GM12878 (cell line): ENCODE results near the gene ABCA13.

Source experiments
- BMI1 ChIP-seq: fragments of 450-650 bp; IDR thresholded peaks from 2 replicates; pipeline ENCODE4 v1.6.1; 2016; ENCODE audit warnings: mild to moderate bottlenecking, moderate library complexity, borderline replicate concordance
- CTCF ChIP-seq, 3 experiments: IDR thresholded peaks in 2 of 3; conservative IDR thresholded peaks in 1 of 3; 2 replicates each; pipeline ENCODE4 v1.5.1; 2011; ENCODE audit warnings: low read depth in 3 of 3, low read length in 3 of 3, mild to moderate bottlenecking in 3 of 3, control low read depth in 2 of 3, moderate library complexity in 2 of 3, inconsistent platforms in 1 of 3, mixed read lengths in 1 of 3; ENCODE audit not compliant: control insufficient read depth in 2 of 3, insufficient read depth in 1 of 3; ENCODE audit errors: extremely low read depth in 1 of 3
- EZH2 ChIP-seq: IDR thresholded peaks from 2 replicates; pipeline ENCODE4 v1.6.1; 2012; ENCODE audit warnings: low read depth, mild to moderate bottlenecking, control low read depth, inconsistent platforms, low read length, borderline replicate concordance; ENCODE audit not compliant: control insufficient read depth
- NFIC ChIP-seq: IDR thresholded peaks from 2 replicates; pipeline ENCODE4 v1.6.1; 2012; ENCODE audit warnings: low read depth, mild to moderate bottlenecking, inconsistent platforms, low read length, moderate library complexity
- POLR2A ChIP-seq: IDR thresholded peaks from 2 replicates; pipeline ENCODE4 v1.6.1; 2011; ENCODE audit warnings: low read depth, mild to moderate bottlenecking, low read length
- TCF3 ChIP-seq: IDR thresholded peaks from 2 replicates; pipeline ENCODE4 v1.6.1; 2012; ENCODE audit warnings: low read depth, mild to moderate bottlenecking, low read length, borderline replicate concordance; ENCODE audit not compliant: insufficient read depth
- ZSCAN29 ChIP-seq: fragments of 450-650 bp; IDR thresholded peaks from 2 replicates; pipeline ENCODE4 v1.6.1; 2017; ENCODE audit warnings: mild to moderate bottlenecking, moderate library complexity

DNA sequence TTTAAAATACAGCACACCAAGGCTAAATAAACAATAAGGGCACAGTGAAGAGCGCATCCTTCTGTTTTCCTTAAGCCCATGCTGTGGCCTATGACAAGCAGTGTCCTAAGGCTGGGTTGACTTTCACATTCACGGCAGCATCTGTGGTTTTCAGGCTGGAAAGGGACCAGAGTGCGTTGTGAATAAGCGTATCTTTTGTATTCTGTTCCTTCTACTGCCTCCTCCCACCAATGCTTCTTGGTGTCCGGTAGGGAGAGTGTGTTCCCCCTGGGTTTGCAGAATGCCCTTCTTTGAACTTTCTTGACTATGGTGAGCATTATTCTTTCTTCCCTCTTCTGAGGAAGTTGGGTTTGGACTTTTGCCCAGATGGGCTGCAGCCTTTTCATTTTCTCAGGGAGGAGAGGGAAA is 73.6 kb downstream of the ABCA13 start:
- TF ChIP-seq BMI1, result no peak
- TF ChIP-seq NFIC, result no peak
- no peak for TF ChIP-seq CTCF (IDR thresholded peaks at IDR 0.05 in 2 of 3, conservative IDR thresholded peaks at IDR 0.05 in 1 of 3; ENCODE audit: control insufficient read depth in 2 of 3, extremely low read depth in 1 of 3, insufficient read depth in 1 of 3, low read depth in 3 of 3, low read length in 3 of 3)
- no peak for TF ChIP-seq POLR2A
- no peak for TF ChIP-seq TCF3
- TF ChIP-seq EZH2, result no peak
- no peak for TF ChIP-seq ZSCAN29
